ENCODE data around the gene PCSK5.

GRCh38 chr9:75844321-75844720 lies 46.2 kb upstream of the PCSK5 start:
- TF ChIP-seq CTCF (IDR thresholded peaks at IDR 0.05), result no peak
- no peak for TF ChIP-seq POLR2A (IDR thresholded peaks at IDR 0.05)

Measured in adrenal gland (tissue), 5 donors.